Measurements from ENCODE around the gene KCNH8.

Gene KCNH8

GRCh38 chr3:19541284-19541683, 393.0 kb downstream of the KCNH8 start:
- DNase-seq (ENCODE audit: low read depth) = no peak
- TF ChIP-seq, protein P1, sequence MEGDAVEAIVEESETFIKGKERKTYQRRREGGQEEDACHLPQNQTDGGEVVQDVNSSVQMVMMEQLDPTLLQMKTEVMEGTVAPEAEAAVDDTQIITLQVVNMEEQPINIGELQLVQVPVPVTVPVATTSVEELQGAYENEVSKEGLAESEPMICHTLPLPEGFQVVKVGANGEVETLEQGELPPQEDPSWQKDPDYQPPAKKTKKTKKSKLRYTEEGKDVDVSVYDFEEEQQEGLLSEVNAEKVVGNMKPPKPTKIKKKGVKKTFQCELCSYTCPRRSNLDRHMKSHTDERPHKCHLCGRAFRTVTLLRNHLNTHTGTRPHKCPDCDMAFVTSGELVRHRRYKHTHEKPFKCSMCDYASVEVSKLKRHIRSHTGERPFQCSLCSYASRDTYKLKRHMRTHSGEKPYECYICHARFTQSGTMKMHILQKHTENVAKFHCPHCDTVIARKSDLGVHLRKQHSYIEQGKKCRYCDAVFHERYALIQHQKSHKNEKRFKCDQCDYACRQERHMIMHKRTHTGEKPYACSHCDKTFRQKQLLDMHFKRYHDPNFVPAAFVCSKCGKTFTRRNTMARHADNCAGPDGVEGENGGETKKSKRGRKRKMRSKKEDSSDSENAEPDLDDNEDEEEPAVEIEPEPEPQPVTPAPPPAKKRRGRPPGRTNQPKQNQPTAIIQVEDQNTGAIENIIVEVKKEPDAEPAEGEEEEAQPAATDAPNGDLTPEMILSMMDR (IDR thresholded peaks at IDR 0.05; ENCODE audit: low read depth, low read length) = no peak
- TF ChIP-seq MYC (IDR thresholded peaks at IDR 0.05; ENCODE audit: low read depth, low read length) = no peak
- TF ChIP-seq, protein P2, sequence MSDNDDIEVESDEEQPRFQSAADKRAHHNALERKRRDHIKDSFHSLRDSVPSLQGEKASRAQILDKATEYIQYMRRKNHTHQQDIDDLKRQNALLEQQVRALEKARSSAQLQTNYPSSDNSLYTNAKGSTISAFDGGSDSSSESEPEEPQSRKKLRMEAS (IDR thresholded peaks at IDR 0.05; ENCODE audit: low read depth, low read length) = no peak
- H3K4me3 ChIP-seq (ENCODE audit: low read depth, low read length) = no peak overlapping the region

DNA sequence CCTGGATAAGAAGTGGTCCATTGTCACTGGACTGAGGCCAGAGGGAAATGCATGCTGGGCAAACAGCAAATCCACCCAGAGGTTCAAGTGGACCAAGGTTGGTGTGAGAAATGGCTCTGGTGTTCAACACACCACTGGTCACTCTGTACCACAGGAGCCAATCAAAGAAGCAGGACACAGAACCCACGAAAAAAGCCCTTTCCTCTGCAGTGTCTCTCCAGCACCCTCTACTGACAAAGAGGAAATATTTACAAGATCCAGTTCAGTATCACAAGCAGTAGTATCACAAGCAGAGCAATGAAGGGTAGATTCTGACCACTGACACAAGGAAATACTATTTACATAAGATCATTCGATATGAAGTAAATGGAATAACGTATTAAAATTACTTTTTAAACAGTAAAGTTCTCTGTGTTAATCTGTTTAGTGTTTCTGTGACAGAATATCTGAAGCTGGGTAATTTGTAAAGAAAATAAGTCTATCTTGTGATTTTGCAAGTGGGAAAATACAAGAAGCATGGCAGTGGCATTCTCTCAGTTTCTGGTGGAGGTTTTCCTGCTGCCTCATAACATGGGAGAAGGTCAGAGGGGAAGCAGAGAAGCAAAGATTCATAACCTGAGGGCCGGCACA, 395.0 kb downstream of the KCNH8 start:
- DNase-seq (ENCODE audit: low read depth) = peak; percentile 34
- H3K4me3 ChIP-seq (ENCODE audit: low read depth, low read length) = no peak overlapping the region
- TF ChIP-seq, protein P1 (IDR thresholded peaks at IDR 0.05; ENCODE audit: low read depth, low read length) = peak; percentile 48
- TF ChIP-seq, protein P2 (IDR thresholded peaks at IDR 0.05; ENCODE audit: low read depth, low read length) = no peak
- TF ChIP-seq MYC (IDR thresholded peaks at IDR 0.05; ENCODE audit: low read depth, low read length) = no peak

DNA sequence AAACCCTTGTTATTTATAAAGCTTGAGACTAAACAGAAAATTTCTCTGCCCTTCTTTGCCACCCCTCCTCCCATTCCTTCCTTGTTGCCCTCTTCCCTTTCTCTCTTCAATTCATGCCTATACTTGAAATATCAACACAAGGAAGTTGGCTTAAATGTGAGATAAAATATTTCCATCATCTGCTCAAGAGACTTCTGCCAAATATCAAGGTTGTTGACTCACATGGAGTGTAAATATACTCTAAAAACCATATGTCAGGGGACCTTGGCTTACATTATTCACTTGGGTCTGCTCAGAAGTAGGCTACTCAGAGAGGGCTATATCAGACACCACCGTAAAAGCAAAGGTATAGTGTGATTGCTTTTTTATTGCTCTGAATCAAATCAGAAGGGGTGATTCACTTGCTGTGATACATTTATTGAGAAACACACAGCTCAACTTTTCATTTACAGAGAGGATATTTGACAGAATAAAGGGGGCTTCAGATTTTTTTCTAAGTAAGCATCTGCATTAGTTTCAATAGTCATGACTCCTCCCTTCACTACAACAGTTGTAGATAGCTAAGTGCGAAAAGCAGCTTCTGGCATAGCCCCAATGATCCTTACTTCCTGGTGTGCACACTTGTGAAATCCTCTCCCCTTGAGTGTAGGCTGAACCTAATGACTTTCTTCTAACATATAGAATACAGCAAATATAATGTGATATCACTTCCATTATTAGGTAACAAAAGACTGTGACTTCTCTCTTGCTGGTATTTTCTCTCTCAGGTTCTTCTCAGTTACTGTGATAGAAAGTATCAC, 399.6 kb downstream of the KCNH8 start:
- no peak for DNase-seq (ENCODE audit: low read depth)
- TF ChIP-seq POLR2A (IDR thresholded peaks at IDR 0.05; ENCODE audit: extremely low read depth, insufficient read length) (no peak), MYC (IDR thresholded peaks at IDR 0.05; ENCODE audit: low read depth, low read length) (no peak)
- TF ChIP-seq, protein P1 (IDR thresholded peaks at IDR 0.05; ENCODE audit: low read depth, low read length) = no peak
- TF ChIP-seq, protein P2 (IDR thresholded peaks at IDR 0.05; ENCODE audit: low read depth, low read length) = no peak
- H3K4me3 ChIP-seq (ENCODE audit: low read depth, low read length) = no peak overlapping the region

- TF ChIP-seq MYC (IDR thresholded peaks at IDR 0.05; ENCODE audit: low read depth, low read length) = no peak
- TF ChIP-seq, protein P2 (IDR thresholded peaks at IDR 0.05; ENCODE audit: low read depth, low read length) = no peak
- TF ChIP-seq, protein P1 (IDR thresholded peaks at IDR 0.05; ENCODE audit: low read depth, low read length) = no peak
- no peak for TF ChIP-seq POLR2A (IDR thresholded peaks at IDR 0.05; ENCODE audit: extremely low read depth, insufficient read length)
- H3K4me3 ChIP-seq (ENCODE audit: low read depth, low read length) = no peak overlapping the region
- DNase-seq (ENCODE audit: low read depth) = no peak
These were observed 411.6 kb downstream of the KCNH8 start for GRCh38 chr3:19559724-19560442.

DNA sequence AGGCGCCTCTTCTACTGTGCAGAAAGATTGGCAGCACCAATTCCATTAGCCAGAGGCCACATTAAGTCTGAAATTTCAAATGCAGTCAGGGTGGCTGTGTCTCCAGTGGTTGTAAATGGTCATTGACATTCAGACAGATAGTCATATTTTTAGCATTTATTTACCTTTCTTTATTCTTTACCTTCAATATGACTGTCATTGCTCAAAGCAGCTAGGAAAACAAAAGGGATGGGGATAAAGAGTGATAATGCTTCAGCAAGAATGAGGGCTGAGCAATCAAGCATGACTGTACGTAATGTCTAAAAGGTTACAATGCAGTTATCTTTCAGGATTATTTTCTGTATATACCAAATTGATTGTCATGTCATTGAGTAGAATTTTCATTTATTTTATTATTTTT, 425.3 kb downstream of the KCNH8 start:
- no peak for DNase-seq (ENCODE audit: low read depth)
- no peak overlapping the region for H3K4me3 ChIP-seq (ENCODE audit: low read depth, low read length)
- TF ChIP-seq MYC (IDR thresholded peaks at IDR 0.05; ENCODE audit: low read depth, low read length) (no peak), POLR2A (IDR thresholded peaks at IDR 0.05; ENCODE audit: extremely low read depth, insufficient read length) (no peak)
- TF ChIP-seq, protein P2 (IDR thresholded peaks at IDR 0.05; ENCODE audit: low read depth, low read length) = no peak
- TF ChIP-seq, protein P1 (IDR thresholded peaks at IDR 0.05; ENCODE audit: low read depth, low read length) = no peak
